SIG-M5 (cell line): ENCODE data around the gene KRT16.
"Not testable (repeated sequence)": the region's sequence is repeated elsewhere in the genome, so short reads cannot be mapped to it uniquely, and the experiment has no call there.

ENCODE experiments used
- DNase-seq: peaks from one replicate; lab custom pipeline; 2025; lab: John Stamatoyannopoulos, UW

KRT16 gene

DNA sequence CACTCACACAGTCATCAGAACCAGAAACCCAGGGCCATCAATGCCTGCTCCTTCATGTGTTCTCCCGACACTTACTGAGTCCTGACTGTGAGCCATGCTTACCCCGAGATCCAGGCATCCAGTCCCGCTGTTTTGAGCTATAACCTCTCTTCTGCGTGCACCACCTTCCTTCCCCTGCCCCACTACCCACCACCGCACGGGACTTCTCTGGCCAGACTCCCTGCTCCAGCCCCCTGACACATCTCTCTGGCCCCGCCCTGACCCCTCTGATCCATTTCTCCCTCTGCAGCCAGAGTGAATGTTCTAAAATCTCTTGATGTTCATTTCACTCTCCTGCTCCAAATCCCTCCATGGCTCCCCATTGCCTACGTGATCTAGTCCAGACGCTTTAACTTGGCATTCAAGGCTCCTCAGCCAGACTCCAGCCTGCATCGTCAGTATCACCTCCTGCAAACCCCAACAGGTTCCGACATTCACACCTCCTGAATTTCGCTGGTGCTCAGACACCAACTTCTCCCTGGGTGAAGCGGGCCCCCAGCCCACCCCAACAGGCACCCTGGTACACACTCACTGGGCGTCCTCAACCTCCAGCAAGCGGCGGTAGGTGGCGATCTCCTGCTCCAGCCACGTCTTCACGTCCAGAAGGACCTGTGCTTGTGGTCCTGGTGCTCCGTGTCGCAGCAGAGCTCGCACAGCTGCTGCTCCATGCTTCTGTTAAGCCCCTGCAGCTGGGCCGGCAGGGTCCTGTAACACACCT lies 14.9 kb upstream of the KRT16 start:
- no peak for DNase-seq

DNA sequence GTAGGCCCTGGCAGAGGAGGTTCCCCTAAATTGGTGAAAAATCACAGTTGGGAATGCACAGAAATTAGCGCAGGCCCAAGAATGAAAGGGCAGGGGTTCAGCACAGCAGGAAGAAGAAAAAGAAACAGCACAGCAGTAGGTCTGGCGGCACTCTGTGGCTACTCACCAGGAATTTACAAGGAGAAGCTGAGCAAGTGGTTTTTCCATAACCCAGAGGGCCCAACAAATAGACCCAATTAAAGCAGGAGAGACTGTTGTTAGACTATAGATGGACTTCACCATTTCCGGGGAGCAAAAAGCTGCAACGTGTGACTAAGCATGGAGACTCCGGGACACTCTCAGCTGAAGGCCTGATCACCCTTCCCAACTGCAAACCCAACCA lies 14.3 kb upstream of the KRT16 start:
- not testable (repeated sequence) for DNase-seq

DNA sequence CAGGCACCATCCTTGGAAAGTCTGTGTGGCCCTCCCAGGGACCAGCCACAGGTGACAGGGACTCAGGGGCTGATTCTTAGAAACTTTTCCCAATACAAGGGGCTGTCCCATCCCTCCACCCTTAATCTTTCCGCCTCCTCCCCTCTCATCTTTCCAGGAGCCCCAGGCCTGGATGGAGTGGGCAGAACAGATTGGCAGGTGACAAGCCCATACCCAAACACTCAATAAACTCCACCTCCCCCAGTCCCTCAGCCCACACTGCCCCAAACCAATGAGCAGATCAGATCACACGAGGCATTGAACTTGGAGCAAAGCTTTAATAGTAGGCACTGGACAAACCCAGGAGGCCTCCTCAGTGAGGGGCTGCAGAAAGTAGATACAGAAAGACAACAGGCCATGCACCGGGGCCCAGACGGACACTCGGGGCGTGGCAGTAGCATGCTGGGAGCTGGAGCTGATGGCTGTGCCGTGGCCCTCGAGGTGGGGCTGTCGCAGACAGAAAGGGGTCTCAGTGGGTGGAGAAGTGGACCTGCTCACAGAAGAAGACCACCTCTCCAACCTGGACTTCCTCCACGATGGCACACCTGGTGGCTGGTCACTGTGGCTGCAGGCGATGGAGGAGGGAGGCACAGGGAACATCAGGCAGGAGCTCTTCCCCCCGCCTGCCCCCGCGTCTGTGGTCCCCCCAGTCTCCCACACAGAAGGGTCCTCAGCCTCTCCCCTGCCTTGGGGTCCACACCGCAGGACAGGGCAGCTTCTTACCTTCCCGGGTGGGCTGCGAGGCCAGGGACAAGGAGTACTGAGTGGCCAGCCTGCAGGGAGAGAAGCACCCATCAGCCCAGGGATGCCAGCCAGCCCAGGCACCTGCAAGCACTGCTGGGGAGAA lies 13.7 kb upstream of the KRT16 start:
- not testable (repeated sequence) for DNase-seq

DNA sequence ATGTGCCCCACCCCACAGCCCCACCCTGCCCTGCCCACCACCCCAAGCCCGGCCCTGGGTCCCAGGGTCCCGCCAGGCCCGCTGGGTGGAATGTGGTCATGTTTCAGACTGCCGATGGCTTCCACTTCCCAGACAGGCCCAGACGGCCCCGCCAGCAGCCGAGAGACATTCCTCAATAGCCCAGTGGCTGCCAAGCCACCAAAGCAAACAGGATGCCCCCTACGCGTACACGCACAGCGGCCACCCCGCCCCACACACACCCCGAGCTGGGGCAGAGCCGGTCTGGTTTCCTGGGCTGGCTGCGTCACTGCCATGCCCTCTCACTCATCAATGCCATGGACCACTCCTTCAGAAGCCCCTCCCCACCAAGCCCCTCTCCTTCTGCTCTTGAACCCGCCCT lies 13.0 kb upstream of the KRT16 start:
- no peak for DNase-seq

- DNase-seq, result no peak
Observed at GRCh38 chr17:41624208-41625101, 11.9 kb upstream of the KRT16 start, which contains the start of gene KRT17. KRT17 (minus strand) TSS chr17:41624575; CDS start chr17:41624509, 66 bp downstream.

GRCh38 chr17:41623184-41623861 lies 10.8 kb upstream of the KRT16 start:
- DNase-seq, result not testable (repeated sequence)

GRCh38 chr17:41622340-41623183 lies 10.0 kb upstream of the KRT16 start:
- DNase-seq, result not testable (repeated sequence)

DNA sequence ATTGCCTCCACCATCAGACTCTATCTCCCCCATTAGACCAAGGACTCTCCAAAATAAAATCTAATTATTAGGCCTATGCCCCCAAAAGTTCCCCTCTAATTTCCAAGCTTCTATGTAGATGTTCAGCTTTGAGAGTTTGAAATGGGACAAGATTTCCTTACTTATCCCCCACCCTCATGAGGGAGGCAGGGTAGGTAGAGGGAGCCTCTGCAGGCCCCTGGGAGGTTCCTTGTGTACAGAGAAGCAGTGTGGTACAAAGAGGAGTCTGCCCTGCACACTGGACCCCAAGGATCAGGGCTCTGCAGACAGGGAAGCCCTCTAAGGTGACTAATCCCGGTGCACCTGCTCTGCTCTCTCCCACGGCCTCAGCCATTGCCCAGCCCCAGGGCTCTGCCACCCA lies 9.3 kb upstream of the KRT16 start:
- DNase-seq, result no peak

DNA sequence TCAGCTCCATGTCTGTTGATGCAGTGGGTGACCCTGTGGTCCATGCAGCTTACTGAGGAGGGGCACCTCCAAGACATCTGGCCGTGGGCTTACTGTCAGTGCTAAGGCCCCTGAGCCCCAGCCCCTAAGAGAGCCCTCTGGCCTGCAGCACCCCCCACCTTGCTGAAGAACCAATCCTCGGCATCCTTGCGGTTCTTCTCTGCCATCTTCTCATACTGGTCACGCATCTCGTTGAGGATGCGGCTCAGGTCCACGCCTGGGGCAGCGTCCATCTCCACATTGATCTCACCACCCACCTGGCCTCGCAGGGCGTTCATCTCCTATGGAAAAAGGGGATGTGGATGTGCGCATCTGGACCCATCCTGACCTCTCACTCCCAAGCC lies 8.9 kb upstream of the KRT16 start:
- DNase-seq, result not testable (repeated sequence)

- no peak for DNase-seq
Observed at GRCh38 chr17:41620583-41621434, 8.2 kb upstream of the KRT16 start.

DNA sequence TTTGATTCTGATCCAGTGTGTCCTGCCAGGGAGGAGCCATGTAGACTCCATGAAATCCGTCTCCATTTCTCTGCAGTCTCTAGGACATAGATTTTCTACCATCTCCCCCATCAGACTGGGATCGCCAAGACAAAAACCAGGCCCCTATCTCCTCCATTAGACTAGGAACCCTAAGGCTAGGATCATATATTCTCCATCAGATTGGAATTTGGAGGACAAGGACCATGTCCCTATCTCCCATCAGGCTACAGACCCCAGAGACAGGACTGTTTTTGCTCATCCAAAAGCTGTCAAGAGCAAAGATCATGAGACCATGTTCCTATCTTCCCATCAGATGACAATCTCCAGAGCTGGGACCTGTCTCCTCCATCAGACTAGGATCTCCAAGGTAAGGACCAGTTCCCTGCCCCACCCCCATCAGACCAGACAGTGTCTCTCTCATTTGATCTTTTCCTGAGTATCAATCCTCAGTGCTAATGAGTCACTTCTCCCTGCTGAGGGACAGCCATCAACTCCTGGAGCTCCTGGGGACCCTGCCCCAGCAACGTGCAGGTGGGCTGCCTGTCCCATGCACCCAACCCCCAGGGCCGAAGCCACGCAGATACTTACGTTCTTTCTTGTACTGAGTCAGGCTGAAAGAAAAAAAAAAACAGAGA lies 7.5 kb upstream of the KRT16 start:
- DNase-seq, result not testable (repeated sequence)

GRCh38 chr17:41619036-41619926 lies 6.7 kb upstream of the KRT16 start:
- no peak for DNase-seq

DNA sequence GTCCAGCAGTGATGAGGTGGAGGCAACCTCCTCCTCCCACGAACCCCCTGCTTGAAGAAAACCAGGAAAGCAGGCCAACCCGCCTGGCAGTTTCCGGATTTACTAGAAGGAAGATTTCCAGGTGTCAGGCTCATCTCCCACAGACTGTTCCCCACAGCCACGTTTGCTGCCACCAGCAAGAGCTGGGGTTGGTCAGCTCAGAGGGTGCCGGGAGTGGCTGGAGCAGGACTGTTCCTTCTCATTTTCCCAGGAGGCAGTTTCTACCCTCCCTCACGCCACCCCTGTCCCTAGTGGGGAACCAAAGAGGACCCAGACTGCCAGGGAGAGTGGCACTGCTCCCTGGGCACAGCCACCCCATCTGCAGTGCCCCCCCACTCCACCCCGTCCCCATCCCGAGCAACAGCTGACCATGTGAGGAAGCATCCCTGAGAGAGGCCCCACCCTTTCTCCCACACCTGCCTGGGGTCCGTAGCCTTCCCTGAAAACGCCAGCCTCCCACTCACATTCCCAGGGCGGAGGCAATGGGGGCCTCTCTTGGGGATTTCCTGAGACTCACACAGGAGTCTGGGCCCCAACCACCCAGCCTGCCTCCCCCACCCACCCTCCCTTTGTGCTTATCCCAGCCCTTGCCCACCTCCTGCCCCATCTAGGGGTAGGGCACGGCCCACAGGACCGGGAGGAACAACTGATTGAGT lies 5.9 kb upstream of the KRT16 start:
- no peak for DNase-seq

DNA sequence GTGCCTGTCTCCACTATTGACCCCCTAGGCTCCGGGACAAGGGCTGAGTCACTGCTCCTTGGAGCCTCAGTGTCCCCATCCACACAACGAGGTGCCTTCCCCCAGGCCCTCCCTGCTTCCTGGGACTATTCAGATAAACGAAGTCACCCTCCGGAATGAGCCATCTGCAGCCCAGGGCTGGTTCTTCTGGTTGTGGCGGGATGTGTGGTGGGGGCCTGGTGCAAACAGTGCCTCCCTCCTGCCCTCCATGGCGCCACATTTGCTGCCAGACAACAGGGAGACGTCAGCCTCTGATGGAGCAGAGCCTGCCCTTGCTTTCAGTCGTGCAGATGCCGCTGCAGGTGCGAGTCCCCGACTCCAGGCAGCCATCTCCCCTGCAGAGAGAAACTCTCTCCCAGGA lies 5.1 kb upstream of the KRT16 start:
- DNase-seq, result no peak

DNA sequence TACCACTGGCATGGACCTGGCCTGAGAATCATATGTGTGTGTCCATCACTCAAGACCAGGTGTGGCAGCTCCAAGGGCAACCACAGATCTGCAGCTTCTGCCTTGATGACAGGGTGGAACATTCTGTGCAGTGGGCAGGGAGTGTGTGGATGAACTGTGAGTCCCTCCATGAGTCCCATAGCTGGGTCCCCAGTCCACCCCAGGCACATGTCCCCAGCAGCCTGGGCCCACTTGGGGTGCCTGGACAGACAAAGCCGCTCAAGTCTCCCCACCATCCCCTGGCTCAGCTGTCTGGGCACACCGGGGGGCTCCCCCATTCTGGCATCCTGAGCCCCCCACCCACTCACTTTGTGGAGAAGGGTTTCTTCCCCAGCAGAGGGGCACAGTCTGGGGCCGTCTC lies 4.6 kb upstream of the KRT16 start:
- DNase-seq, result no peak

DNA sequence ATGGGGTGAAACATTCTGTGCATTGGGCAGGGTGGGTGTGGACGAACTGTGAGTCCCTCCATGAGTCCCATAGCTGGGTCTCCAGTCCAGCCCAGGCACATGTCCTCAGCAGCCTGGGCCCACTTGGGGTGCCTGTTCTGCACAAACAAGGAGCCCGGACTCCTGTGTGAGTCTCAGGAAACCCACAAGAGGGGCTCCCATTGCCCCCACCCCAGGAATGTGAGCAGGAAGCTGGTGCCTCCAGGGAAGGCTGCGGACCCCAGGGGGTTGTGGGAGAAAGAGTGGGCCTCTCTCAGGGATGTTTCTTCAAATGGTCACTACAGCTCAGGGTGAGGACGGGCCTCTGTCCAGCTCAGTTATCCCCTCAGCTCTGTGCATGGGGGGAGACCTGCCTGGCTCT lies 3.9 kb upstream of the KRT16 start:
- not testable (repeated sequence) for DNase-seq

GRCh38 chr17:41615454-41615853 lies 2.9 kb upstream of the KRT16 start:
- no peak for DNase-seq
